HCT116 (cell line): ENCODE results near the gene IGSF21. TPM values are rescaled to one million over a fixed set of nuclear protein-coding genes. Genes with fewer than 3 reads are reported as not detected.

Experiments used
- ATAC-seq: fragments of 200-7000 bp; cut with Tn5 transposase; 2 replicates; pipeline ENCODE4 v1.9.1; 2020; ENCODE audit warnings: mild to moderate bottlenecking, moderate library complexity
- BruUV-seq: library from RNA; stranded (reverse); fragments of 400-500 nt; replicated peaks from 2 replicates; lab custom pipeline; 2021; lab: Mats Ljungman, UMichigan
- CTCF ChIA-PET: fragments of 300-600 bp; sonication (Branson Sonifier 250); formaldehyde crosslinking; loops from one replicate; lab custom pipeline; 2021; ENCODE audit warnings: antibody characterized with exemption; lab: Charles Lee
- POLR2A ChIA-PET: fragments of 300-600, 350-600 bp; sonication (Branson Sonifier 250); formaldehyde crosslinking; loops from one replicate; lab custom pipeline; 2021; ENCODE audit warnings: antibody characterized with exemption; lab: Charles Lee
- RAD21 ChIA-PET, 2 experiments: fragments of 300-600 bp; sonication (Branson Sonifier 250); formaldehyde crosslinking; loops; one replicate each; lab custom pipeline; 2023; ENCODE audit warnings: low total read pairs in 2 of 2; ENCODE audit not compliant: uncharacterized antibody in 2 of 2, unreplicated experiment in 2 of 2, low non-redundant PET in 1 of 2; lab: Charles Lee
- DNase-seq: peaks from one replicate; pipeline ENCODE4 v3.0.0-alpha.2; 2010; ENCODE audit warnings: low read depth, low spot score
- H2AFZ ChIP-seq: fragments of 200-600 bp; shearing (Covaris generic), sonication (generic); 2 replicates; pipeline ENCODE4 v1.6.1; 2017; ENCODE audit warnings: low read depth, mixed run types, mixed read lengths, antibody characterized with exemption, low read length; ENCODE audit not compliant: poor library complexity, severe bottlenecking
- H3K27ac ChIP-seq: 2 replicates; pipeline ENCODE4 v1.5.1; 2012; ENCODE audit warnings: low read depth, low read length
- H3K27me3 ChIP-seq: fragments of 200-600 bp; sonication (generic); 2 replicates; pipeline ENCODE4 v1.6.1; 2016; ENCODE audit warnings: mixed run types, low read length, mixed read lengths; ENCODE audit not compliant: insufficient read depth
- H3K36me3 ChIP-seq, 2 experiments: fragments of 200-500 bp in 1 of 2; fragments of 200-600 bp in 1 of 2; sonication (Bioruptor generic) in 1 of 2; sonication (generic) in 1 of 2; 2 replicates each; pipeline versions ENCODE4 v1.5.1 to v1.6.1; 2014 to 2016; ENCODE audit warnings: low read length in 2 of 2, inconsistent platforms in 1 of 2, mixed read lengths in 1 of 2, mixed run types in 1 of 2; ENCODE audit not compliant: insufficient read depth in 2 of 2, control insufficient read depth in 1 of 2
- H3K4me1 ChIP-seq, 2 experiments: fragments of 200-600 bp in 1 of 2; sonication (generic) in 1 of 2; 2 replicates each; pipeline versions ENCODE4 v1.5.1 to v1.6.1; 2012 to 2017; ENCODE audit warnings: low read length in 2 of 2, inconsistent platforms in 1 of 2, mild to moderate bottlenecking in 1 of 2, mixed read lengths in 1 of 2, mixed run types in 1 of 2, moderate library complexity in 1 of 2; ENCODE audit not compliant: insufficient read depth in 2 of 2, control insufficient read depth in 1 of 2
- H3K4me2 ChIP-seq: fragments of 200-600 bp; sonication (generic); 2 replicates; pipeline ENCODE4 v1.6.1; 2017; ENCODE audit warnings: mixed run types, low read length, mixed read lengths
- H3K4me3 ChIP-seq, 2 experiments: fragments of 200-600 bp in 1 of 2; sonication (generic) in 1 of 2; replicated peaks in 1 of 2; 2 replicates each; pipeline ENCODE4 v1.5.1; 2011 to 2016; ENCODE audit warnings: low read length in 2 of 2, control low read depth in 1 of 2, low read depth in 1 of 2, mild to moderate bottlenecking in 1 of 2, mixed read lengths in 1 of 2, mixed run types in 1 of 2
- H3K79me2 ChIP-seq: fragments of 200-600 bp; sonication (generic); 2 replicates; pipeline ENCODE4 v1.6.1; 2017; ENCODE audit warnings: mild to moderate bottlenecking, mixed run types, low read length, moderate library complexity, mixed read lengths; ENCODE audit not compliant: insufficient read depth
- H3K9ac ChIP-seq: fragments of 200-600 bp; sonication (generic); 2 replicates; pipeline ENCODE4 v1.6.1; 2016; ENCODE audit warnings: low read length, mixed read lengths
- H3K9me2 ChIP-seq: fragments of 200-600 bp; sonication (generic), shearing (Covaris generic); 2 replicates; pipeline ENCODE4 v1.6.1; 2017; ENCODE audit warnings: mixed run types, mild to moderate bottlenecking, moderate library complexity; ENCODE audit not compliant: insufficient read depth
- H3K9me3 ChIP-seq, 2 experiments: fragments of 200-500 bp in 1 of 2; fragments of 200-600 bp in 1 of 2; sonication (Bioruptor generic) in 1 of 2; sonication (generic) in 1 of 2; 2 replicates each; pipeline ENCODE4 v1.6.1; 2014 to 2017; ENCODE audit warnings: low read length in 2 of 2, mixed read lengths in 2 of 2, inconsistent platforms in 1 of 2, low read depth in 1 of 2, mild to moderate bottlenecking in 1 of 2, mixed run types in 1 of 2, moderate library complexity in 1 of 2; ENCODE audit not compliant: control insufficient read depth in 1 of 2, insufficient read depth in 1 of 2
- H4K20me1 ChIP-seq: fragments of 200-600 bp; sonication (generic), shearing (Covaris generic); 2 replicates; pipeline ENCODE4 v1.6.1; 2017; ENCODE audit warnings: mixed run types, mild to moderate bottlenecking, moderate library complexity; ENCODE audit not compliant: insufficient read depth
- CBX3 ChIP-seq: IDR thresholded peaks from 2 replicates; pipeline ENCODE4 v1.6.1; 2012; ENCODE audit warnings: low read depth
- CEBPB ChIP-seq: IDR thresholded peaks from 2 replicates; pipeline ENCODE4 v1.6.1; 2012; ENCODE audit warnings: low read depth
- EGR1 ChIP-seq: IDR thresholded peaks from 2 replicates; pipeline ENCODE4 v1.6.1; 2012; ENCODE audit warnings: low read depth
- ELF1 ChIP-seq: IDR thresholded peaks from 2 replicates; pipeline ENCODE4 v1.6.1; 2012; ENCODE audit warnings: low read depth, borderline replicate concordance
- EZH2 ChIP-seq: fragments of 200-600 bp; sonication (generic); IDR thresholded peaks from 2 replicates; pipeline ENCODE4 v1.6.1; 2017; ENCODE audit warnings: antibody characterized with exemption, mixed run types
- EZH2phosphoT487 ChIP-seq: fragments of 200-600 bp; IDR thresholded peaks from 2 replicates; pipeline ENCODE4 v1.6.1; 2018; ENCODE audit warnings: antibody characterized with exemption, borderline replicate concordance
- FOSL1 ChIP-seq: IDR thresholded peaks from 2 replicates; pipeline ENCODE4 v1.6.1; 2012; ENCODE audit warnings: low read depth
- JUND ChIP-seq: IDR thresholded peaks from 2 replicates; pipeline ENCODE4 v1.6.1; 2012
- MAX ChIP-seq: IDR thresholded peaks from 2 replicates; pipeline ENCODE4 v1.6.1; 2012
- POLR2A ChIP-seq: IDR thresholded peaks from 2 replicates; pipeline ENCODE4 v1.7.0; 2011; ENCODE audit warnings: borderline replicate concordance; ENCODE audit not compliant: insufficient read depth, insufficient read length; ENCODE audit errors: extremely low read depth
- POLR2AphosphoS5 ChIP-seq: IDR thresholded peaks from 2 replicates; pipeline ENCODE4 v1.6.1; 2011; ENCODE audit warnings: mild to moderate bottlenecking, low read depth, low read length, moderate library complexity
- RAD21 ChIP-seq: IDR thresholded peaks from 2 replicates; pipeline ENCODE4 v1.6.1; 2012; ENCODE audit warnings: low read depth, mild to moderate bottlenecking
- REST ChIP-seq: IDR thresholded peaks from 2 replicates; pipeline ENCODE4 v1.6.1; 2012; ENCODE audit warnings: low read depth
- SIN3A ChIP-seq: IDR thresholded peaks from 2 replicates; pipeline ENCODE4 v1.6.1; 2012; ENCODE audit warnings: low read depth
- SP1 ChIP-seq: IDR thresholded peaks from 2 replicates; pipeline ENCODE4 v1.6.1; 2012; ENCODE audit warnings: low read depth
- SRF ChIP-seq: IDR thresholded peaks from 2 replicates; pipeline ENCODE4 v1.6.1; 2012; ENCODE audit warnings: low read depth
- TCF7L2 ChIP-seq: IDR thresholded peaks from 2 replicates; pipeline ENCODE4 v1.7.0; 2011; ENCODE audit warnings: borderline replicate concordance, inconsistent platforms; ENCODE audit not compliant: insufficient read depth, insufficient read length; ENCODE audit errors: extremely low read depth
- ZBTB33 ChIP-seq: IDR thresholded peaks from 2 replicates; pipeline ENCODE4 v1.6.1; 2011; ENCODE audit warnings: mild to moderate bottlenecking, low read length, moderate library complexity; ENCODE audit not compliant: insufficient replicate concordance; ENCODE audit errors: extremely low read depth
- ZFX ChIP-seq: fragments of 450-650 bp; IDR thresholded peaks from 2 replicates; pipeline ENCODE4 v1.6.1; 2017
- ZNF274 ChIP-seq: fragments of 200-500 bp; sonication (Bioruptor generic); IDR thresholded peaks from 2 replicates; pipeline ENCODE4 v1.6.1; 2014; ENCODE audit warnings: mild to moderate bottlenecking, low read depth, low read length, inconsistent platforms
- intact Hi-C: fragments of 100-400 bp; cut with micrococcal nuclease; formaldehyde crosslinking; loops from 2 replicates; pipeline ENCODE4 v1.10.0; 2022
- total RNA-seq: library from RNA; stranded (reverse); gene quantifications from one replicate; pipeline ENCODE4 v1.2.1, GENCODE V29; 2021; ENCODE audit not compliant: unreplicated experiment

Gene IGSF21
- total RNA-seq, 1 experiment from 2014 or later: not detected

- no peak for TF ChIP-seq POLR2A
- TF ChIP-seq SIN3A: no peak
- TF ChIP-seq TCF7L2: no peak
- no peak for TF ChIP-seq SRF
- no peak for TF ChIP-seq CBX3
- TF ChIP-seq POLR2AphosphoS5: no peak
- no peak for TF ChIP-seq ZFX
- TF ChIP-seq SP1: no peak
- TF ChIP-seq EGR1: no peak
- no peak for TF ChIP-seq EZH2phosphoT487
- TF ChIP-seq EZH2: no peak
- no peak for TF ChIP-seq MAX
- no peak for TF ChIP-seq CEBPB
- TF ChIP-seq FOSL1: no peak
- no peak for TF ChIP-seq ZNF274
- TF ChIP-seq ELF1: no peak
- no peak for TF ChIP-seq ZBTB33
- TF ChIP-seq RAD21: no peak
- no peak for TF ChIP-seq JUND
- TF ChIP-seq REST: no peak
- Histone ChIP-seq H3K9me3 (no peaks in the 10 kb centered on the region), H3K36me3 (no peaks in the 10 kb centered on the region), H3K4me1 (peaks cover 8 to 24% of the 10 kb centered on the region in 2 experiments), H3K27ac (no peak overlapping the region), H3K79me2 (no peaks in the 10 kb centered on the region), H3K9ac (no peak overlapping the region), H3K9me2 (no peaks in the 10 kb centered on the region), H4K20me1 (no peaks in the 10 kb centered on the region), H3K4me3 (no peak overlapping the region), H3K4me2 (no peak overlapping the region), H2AFZ (no peak overlapping the region), H3K27me3 (no peaks in the 10 kb centered on the region; the same call in 1 of the 2 replicates)
- ChIA-PET CTCF (no interaction called here), RAD21 (no interaction called here), POLR2A (no interaction called here)
- DNase-seq (no peak), ATAC-seq (no peak)
- no TSS peak for BruUV-seq
- intact Hi-C loops: no loop called here
Measured at GRCh38 chr1:18142471-18142870, 34.9 kb downstream of the IGSF21 start.
